SU-DHL-6 (cell line): ENCODE measurements around the gene TSPAN6.

Experiments
- H2AFZ ChIP-seq: fragments of 200-600 bp; sonication (generic); 2 replicates; pipeline ENCODE4 v1.6.1; 2014; ENCODE audit warnings: low read depth, mild to moderate bottlenecking, moderate library complexity, mixed read lengths, antibody characterized with exemption, low read length; ENCODE audit not compliant: severe bottlenecking
- H3F3A ChIP-seq: fragments of 200-600 bp; shearing (Covaris generic); 2 replicates; pipeline ENCODE4 v1.6.0; 2016; ENCODE audit warnings: antibody characterized with exemption, mild to moderate bottlenecking; ENCODE audit not compliant: insufficient read depth
- H3K27ac ChIP-seq: fragments of 200-600 bp; sonication (generic); 2 replicates; pipeline ENCODE4 v1.5.1; 2016; ENCODE audit warnings: low read depth, mild to moderate bottlenecking, low read length, moderate library complexity, mixed read lengths
- H3K27me3 ChIP-seq: fragments of 200-600 bp; sonication (generic), shearing (Covaris generic); 2 replicates; pipeline ENCODE4 v1.6.0; 2014; ENCODE audit warnings: mild to moderate bottlenecking, low read length
- H3K36me3 ChIP-seq: fragments of 200-600 bp; sonication (generic); 2 replicates; pipeline ENCODE4 v1.6.1; 2014; ENCODE audit warnings: mild to moderate bottlenecking, low read length, mixed read lengths
- H3K4me2 ChIP-seq: fragments of 300-600, 200-600 bp; shearing (Covaris generic), sonication (generic); 2 replicates; pipeline ENCODE4 v1.6.0; 2014; ENCODE audit warnings: low read length, low read depth, mild to moderate bottlenecking; ENCODE audit not compliant: poor library complexity, severe bottlenecking
- H3K4me3 ChIP-seq: fragments of 200-600 bp; sonication (generic); 2 replicates; pipeline ENCODE4 v1.5.1; 2014; ENCODE audit warnings: antibody characterized with exemption, low read length, mild to moderate bottlenecking, mixed read lengths; ENCODE audit not compliant: insufficient read depth, poor library complexity, severe bottlenecking
- H3K79me2 ChIP-seq: fragments of 200-600 bp; sonication (generic); 2 replicates; pipeline ENCODE4 v1.6.1; 2014; ENCODE audit warnings: mild to moderate bottlenecking, low read length, moderate library complexity; ENCODE audit not compliant: insufficient read depth
- H3K9ac ChIP-seq: fragments of 200-600 bp; sonication (generic); 2 replicates; pipeline ENCODE4 v1.7.0; 2014; ENCODE audit warnings: mild to moderate bottlenecking, low read length
- H3K9me2 ChIP-seq: fragments of 200-600 bp; sonication (generic); replicated peaks from 2 replicates; pipeline ENCODE4 v1.6.1; 2014; ENCODE audit warnings: low read length; ENCODE audit not compliant: insufficient read depth
- H3K9me3 ChIP-seq: fragments of 200-600 bp; sonication (generic); 2 replicates; pipeline ENCODE4 v1.6.1; 2014; ENCODE audit warnings: low read length, mixed read lengths; ENCODE audit not compliant: insufficient read depth
- H4K20me1 ChIP-seq: fragments of 200-600 bp; sonication (generic); 2 replicates; pipeline ENCODE4 v1.6.1; 2014; ENCODE audit warnings: low read depth, mild to moderate bottlenecking, antibody characterized with exemption, low read length, moderate library complexity, mixed read lengths
- EZH2phosphoT487 ChIP-seq: fragments of 200-600 bp; sonication (generic), shearing (Covaris generic); conservative IDR thresholded peaks from 2 replicates; pipeline ENCODE4 v1.6.1; 2018; ENCODE audit warnings: mild to moderate bottlenecking, antibody characterized with exemption, low read length, moderate library complexity, mixed read lengths
- TF ChIP-seq, protein P1 (sequence below): fragments of 200-600 bp; sonication (generic); IDR thresholded peaks from one replicate; pipeline ENCODE4 v1.5.1; 2017; ENCODE audit warnings: antibody characterized with exemption, mild to moderate bottlenecking, low read length, moderate library complexity; ENCODE audit not compliant: insufficient read depth, poor library complexity, severe bottlenecking

TSPAN6 gene

GRCh38 chrX:100636321-100636991, at the start of gene TSPAN6:
Gene TSPAN6, minus strand, starts transcription at chrX:100636806. Its CDS starts 112 bp downstream, at chrX:100636694.
- Histone ChIP-seq H4K20me1 (no peaks in the 10 kb centered on the region), H2AFZ (no peak within 1 kb of the TSS), H3K4me3 (no peak within 1 kb of the TSS), H3K9me3 (no peaks in the 10 kb centered on the region), H3F3A (no peaks in the 10 kb centered on the region), H3K79me2 (no peaks in the 10 kb centered on the region), H3K9ac (no peak within 1 kb of the TSS), H3K4me2 (no peak within 1 kb of the TSS), H3K9me2 (no peaks in the 10 kb centered on the region), H3K27me3 (no peaks in the 10 kb centered on the region), H3K36me3 (no peaks in the 10 kb centered on the region), H3K27ac (no peak within 1 kb of the TSS)
- TF ChIP-seq EZH2phosphoT487 = no peak
- TF ChIP-seq, protein P1, sequence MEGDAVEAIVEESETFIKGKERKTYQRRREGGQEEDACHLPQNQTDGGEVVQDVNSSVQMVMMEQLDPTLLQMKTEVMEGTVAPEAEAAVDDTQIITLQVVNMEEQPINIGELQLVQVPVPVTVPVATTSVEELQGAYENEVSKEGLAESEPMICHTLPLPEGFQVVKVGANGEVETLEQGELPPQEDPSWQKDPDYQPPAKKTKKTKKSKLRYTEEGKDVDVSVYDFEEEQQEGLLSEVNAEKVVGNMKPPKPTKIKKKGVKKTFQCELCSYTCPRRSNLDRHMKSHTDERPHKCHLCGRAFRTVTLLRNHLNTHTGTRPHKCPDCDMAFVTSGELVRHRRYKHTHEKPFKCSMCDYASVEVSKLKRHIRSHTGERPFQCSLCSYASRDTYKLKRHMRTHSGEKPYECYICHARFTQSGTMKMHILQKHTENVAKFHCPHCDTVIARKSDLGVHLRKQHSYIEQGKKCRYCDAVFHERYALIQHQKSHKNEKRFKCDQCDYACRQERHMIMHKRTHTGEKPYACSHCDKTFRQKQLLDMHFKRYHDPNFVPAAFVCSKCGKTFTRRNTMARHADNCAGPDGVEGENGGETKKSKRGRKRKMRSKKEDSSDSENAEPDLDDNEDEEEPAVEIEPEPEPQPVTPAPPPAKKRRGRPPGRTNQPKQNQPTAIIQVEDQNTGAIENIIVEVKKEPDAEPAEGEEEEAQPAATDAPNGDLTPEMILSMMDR = no peak

GRCh38 chrX:100685997-100686305, 49.3 kb upstream of the TSPAN6 start:
- Histone ChIP-seq H3K27me3 (no peaks in the 10 kb centered on the region), H3K9me3 (no peaks in the 10 kb centered on the region), H3K36me3 (no peaks in the 10 kb centered on the region), H3K27ac (no peak overlapping the region), H3F3A (no peaks in the 10 kb centered on the region), H3K4me2 (no peak overlapping the region), H4K20me1 (no peaks in the 10 kb centered on the region), H3K9ac (no peak overlapping the region), H3K79me2 (no peaks in the 10 kb centered on the region), H3K4me3 (no peak overlapping the region), H3K9me2 (no peaks in the 10 kb centered on the region), H2AFZ (no peak overlapping the region)
- TF ChIP-seq, protein P1 = no peak
- no peak for TF ChIP-seq EZH2phosphoT487

- Histone ChIP-seq H3K4me2 (no peak overlapping the region), H3K79me2 (no peaks in the 10 kb centered on the region), H3K36me3 (no peaks in the 10 kb centered on the region), H3K9me3 (no peaks in the 10 kb centered on the region), H3F3A (no peaks in the 10 kb centered on the region), H3K27me3 (no peaks in the 10 kb centered on the region), H3K27ac (no peak overlapping the region), H2AFZ (no peak overlapping the region), H3K4me3 (no peak overlapping the region), H3K9me2 (no peaks in the 10 kb centered on the region), H3K9ac (no peak overlapping the region), H4K20me1 (no peaks in the 10 kb centered on the region)
- TF ChIP-seq EZH2phosphoT487 = no peak
- TF ChIP-seq, protein P1 = peak; percentile 55
Observed at GRCh38 chrX:100685284-100685996, 48.8 kb upstream of the TSPAN6 start.
